Retina (tissue), 1 donor: ENCODE data around the gene DGKK.

Experiments used
- DNase-seq: peaks from one replicate; pipeline ENCODE4 v3.0.0-alpha.2; 2016

The DGKK gene, protein sequence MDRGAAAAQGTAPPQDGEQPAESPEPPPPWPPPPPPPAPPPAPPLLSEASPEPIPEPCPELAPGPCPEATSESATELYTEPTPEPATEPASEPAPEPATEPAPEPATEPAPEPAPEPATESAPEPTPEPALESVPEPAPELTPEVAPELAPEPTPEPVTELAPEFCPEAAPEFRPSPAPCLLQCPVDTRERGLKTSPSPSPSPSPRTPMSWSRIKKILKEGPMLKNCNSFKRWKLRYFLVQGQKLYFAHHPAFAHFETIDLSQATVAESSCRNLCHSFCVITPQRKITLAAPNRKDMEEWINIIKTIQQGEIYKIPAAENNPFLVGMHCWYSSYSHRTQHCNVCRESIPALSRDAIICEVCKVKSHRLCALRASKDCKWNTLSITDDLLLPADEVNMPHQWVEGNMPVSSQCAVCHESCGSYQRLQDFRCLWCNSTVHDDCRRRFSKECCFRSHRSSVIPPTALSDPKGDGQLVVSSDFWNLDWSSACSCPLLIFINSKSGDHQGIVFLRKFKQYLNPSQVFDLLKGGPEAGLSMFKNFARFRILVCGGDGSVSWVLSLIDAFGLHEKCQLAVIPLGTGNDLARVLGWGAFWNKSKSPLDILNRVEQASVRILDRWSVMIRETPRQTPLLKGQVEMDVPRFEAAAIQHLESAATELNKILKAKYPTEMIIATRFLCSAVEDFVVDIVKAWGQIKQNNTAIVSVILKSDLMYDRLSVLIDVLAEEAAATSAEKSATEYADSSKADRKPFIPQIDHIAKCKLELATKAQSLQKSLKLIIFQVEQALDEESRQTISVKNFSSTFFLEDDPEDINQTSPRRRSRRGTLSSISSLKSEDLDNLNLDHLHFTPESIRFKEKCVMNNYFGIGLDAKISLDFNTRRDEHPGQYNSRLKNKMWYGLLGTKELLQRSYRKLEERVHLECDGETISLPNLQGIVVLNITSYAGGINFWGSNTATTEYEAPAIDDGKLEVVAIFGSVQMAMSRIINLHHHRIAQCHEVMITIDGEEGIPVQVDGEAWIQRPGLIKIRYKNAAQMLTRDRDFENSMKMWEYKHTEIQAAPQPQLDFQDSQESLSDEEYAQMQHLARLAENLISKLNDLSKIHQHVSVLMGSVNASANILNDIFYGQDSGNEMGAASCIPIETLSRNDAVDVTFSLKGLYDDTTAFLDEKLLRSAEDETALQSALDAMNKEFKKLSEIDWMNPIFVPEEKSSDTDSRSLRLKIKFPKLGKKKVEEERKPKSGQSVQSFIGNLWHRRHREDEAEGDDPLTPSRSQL

DNA sequence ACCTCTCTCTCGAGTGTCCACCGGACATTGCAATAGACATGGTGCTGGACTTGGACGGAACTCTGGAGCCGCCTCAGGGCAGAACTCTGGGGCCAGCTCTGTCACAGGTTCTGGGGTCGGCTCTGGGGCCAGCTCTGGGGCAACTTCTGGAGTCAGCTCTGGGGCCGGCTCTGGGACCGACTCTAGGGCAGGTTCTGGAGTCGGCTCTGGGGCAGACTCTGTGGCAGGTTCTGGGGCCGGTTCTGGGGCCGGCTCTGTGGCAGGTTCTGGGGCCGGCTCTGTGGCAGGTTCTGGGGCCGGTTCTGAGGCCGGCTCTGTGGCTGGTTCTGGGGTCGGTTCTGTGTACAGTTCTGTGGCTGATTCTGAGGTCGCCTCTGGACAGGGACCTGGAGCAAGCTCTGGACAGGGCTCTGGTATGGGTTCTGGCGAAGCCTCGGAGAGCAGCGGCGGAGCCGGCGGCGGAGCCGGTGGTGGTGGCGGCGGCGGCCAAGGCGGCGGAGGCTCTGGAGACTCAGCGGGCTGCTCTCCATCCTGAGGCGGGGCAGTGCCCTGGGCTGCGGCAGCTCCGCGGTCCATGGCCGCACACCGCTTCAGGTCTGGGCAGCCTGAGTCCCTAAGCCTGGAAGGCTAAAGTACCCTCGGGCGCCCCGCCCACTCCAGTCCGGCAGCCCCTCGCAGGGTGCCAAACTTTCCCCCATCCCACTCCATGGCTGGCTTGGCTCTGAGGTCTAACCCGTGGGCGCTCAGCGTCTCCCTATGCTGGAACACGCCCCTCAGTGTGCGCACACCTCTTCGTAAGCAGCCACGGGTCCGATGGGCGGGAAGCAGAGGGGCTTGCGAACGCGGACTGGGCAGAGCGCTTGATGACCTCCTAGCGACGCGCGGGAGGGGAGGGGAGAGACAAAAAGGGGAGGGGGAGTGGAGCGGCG lies at the start of gene DGKK:
DGKK (minus strand) TSS at position 723 of the 929 bp plus-strand sequence; CDS start at position 576, 147 bp downstream.
- peak; percentile 76 for DNase-seq

DNA sequence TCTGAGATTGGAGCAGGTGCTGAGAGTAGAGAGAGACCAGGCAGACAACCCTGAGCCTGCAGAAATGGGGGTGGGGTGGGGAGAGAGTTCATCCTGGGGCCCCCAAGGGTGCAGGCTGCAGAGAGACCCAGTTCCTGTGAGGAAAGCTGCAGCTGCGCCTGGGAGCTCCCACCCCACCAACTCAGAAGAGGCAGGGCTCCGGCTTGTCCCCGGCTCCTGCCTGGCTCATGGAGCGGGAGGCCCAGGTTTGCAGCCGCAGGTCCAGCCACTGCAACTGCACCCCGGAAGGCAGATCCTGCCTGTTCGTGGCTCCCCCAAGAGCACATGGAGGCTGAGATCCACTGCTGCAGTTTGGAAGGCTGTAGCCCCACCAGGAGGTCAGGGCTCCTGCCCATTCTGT lies 44.2 kb upstream of the DGKK start:
- no peak for DNase-seq

DNA sequence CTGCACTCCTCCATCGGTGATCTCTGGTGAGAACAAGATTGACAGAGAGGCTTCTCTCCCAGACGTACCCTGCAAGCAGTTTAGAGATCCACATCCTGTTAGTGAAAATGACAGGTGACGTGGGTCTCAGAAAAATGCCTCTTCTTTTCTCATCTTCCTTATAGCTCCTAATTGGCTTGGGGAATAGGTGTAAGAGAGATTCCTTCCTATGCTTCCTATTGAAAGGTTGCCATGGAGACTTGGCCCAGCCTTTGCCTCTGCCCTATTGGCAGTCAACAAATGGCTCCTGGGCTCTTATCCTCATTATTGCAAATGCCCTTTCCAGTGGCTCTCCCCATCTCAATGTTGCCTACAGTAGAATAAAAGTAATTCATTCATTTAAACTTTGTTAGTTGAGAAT lies 26.5 kb upstream of the DGKK start:
- DNase-seq = no peak

DNA sequence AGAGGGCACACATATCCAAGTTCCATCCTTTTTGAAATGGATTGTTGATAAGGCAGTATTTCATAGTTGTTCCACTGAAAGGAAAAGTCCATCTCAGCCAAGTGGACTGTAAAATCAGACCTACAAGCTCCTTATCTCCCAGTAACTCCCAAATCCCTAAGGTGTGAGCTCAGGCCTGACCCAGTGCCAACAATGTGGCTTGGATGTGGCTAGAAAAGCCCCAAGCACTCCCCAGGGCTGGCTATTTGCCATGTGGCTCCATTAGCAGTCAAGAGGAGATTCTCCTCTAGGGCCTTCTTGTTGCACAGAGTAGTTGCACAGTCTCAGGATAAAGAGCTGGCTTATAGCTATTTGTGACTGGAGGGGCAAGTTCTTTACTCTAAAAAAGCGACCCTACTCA lies 25.0 kb upstream of the DGKK start:
- DNase-seq = no peak

DNA sequence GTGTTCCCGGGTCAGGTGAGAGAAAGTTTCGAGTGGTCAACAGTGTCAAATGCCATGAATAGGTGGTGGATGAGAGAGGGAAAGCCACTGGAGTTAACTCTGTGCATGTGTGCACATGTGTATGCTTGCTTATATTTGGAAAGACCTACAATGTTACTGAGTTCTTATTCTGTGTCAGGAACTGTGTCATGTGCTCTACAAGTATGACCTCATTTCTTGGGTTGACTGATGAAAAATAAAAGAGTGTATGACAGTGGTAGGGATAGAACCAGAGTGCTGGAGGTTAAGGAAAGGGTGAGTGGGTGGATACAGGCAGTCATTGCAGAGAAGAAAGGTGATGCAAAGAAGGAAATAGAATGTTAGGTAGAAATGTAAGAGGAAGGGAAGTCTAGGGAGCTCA lies 22.1 kb upstream of the DGKK start:
- no peak for DNase-seq

DNA sequence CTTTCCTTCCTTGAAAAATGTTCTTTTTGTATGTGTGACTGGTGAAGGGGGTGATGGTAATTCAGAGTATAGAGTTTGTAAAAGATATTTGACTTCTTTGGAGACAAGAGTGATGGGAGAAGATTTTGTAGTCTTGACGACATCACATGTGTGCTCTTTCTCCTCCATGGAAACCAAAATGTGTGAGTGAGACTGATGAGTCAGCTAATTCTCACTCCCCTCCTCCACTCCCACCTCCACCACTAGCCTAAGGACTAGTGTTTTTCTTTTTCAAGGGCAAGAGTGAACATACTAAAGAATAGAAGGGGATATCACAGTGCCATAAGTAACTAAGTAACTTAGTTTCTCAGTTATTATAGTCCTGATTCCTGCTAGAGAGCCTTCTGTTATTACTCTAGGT lies 14.0 kb upstream of the DGKK start:
- no peak for DNase-seq

DNA sequence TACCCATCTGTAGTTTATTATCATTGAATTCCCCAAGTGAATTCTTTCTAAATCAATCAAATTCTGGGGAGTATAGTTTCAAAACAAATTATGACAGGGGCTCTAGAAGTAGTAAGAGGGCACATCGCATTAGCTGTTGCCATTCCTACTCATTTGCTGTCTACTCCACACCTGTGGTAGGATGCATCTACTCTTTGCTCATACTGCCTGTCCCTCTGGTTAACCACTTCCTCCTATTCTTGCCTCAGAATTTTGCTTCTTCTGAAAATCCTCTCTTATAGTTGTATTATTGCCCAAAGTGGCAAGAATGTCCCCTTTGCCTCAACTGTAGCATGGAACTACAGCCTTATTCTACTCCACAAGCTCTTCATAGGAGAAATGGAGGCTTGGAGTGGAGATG lies 12.7 kb upstream of the DGKK start:
- no peak for DNase-seq

DNA sequence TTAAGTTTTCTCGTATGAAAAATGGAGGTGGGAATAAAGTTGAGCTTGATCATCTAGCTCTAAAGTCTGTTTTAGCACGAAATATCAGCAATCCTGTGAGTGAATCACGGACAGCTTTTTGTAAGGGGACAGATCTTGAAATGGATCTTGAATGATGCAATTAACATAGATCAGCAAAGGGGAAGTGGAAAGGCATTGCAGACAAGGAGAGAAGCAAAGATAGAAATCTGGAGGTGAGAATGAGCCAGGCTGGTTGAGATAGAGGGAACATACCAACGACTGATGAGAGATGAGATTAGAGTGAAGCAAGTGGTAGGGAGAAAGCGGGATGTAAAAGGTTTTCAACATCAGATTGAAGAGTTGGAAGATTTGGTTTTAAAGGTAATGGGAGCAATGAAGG lies 4.6 kb upstream of the DGKK start:
- no peak for DNase-seq

DNA sequence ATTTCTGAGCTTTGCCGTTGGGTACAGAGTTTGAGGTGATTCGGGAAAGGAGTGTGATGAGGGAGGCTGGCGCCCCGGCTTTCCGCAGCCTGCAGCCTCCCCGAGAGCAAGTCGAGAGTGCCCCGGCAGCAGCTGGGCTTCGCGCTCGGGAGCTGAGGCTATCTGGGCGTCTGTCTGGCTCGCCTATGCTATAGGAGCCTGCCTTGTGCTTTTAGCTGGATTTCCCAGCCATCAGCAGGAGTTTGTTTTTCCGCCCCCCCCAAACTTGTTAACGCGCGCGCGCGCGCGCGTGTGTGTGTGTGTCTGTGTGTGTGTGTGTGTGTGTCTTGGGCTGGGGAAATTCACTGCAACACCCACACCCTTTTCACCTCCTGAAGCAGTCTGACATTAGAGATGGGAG lies 765 bp upstream of the DGKK start:
- DNase-seq = peak; percentile 56

DNA sequence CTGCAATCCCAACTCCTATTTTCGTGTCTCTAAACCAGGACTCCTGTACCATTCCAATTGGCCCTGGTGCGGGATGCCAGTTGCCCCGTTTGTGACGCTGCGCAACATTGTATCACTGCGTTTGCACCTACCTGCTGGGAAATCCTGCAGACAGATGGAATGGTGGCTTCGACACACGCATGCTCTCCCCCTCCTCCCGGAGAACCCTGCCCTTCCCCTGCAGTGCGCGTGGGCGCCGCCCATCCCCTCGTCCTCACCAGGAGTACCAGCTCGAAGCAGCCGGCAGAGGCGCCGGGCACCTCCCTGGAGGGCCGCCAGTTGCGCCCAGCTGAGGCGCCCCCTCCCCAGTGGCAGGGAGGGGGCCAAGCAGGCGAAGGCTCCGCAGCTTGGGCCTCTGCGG lies 1.4 kb downstream of the DGKK start:
- peak; percentile 51 for DNase-seq

DNA sequence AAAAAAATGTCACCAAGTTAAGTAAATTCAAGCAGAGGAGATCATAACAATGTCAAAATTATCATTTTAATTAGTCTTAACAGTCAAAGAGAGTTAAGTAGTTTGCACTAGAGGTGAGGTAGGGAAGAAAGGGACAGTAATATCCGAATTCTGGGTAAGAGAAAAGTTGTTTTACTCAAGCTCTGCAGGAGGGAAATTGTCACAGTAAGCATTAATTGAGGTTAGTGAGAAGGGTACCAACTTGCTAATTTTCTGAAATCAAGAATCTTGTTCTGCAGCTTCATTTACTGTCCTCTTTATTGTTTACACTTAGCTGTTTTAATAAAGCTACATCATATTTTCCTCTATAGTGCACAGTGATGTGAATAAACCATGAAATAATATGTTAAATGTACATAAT lies 11.0 kb downstream of the DGKK start:
- no peak for DNase-seq

DNA sequence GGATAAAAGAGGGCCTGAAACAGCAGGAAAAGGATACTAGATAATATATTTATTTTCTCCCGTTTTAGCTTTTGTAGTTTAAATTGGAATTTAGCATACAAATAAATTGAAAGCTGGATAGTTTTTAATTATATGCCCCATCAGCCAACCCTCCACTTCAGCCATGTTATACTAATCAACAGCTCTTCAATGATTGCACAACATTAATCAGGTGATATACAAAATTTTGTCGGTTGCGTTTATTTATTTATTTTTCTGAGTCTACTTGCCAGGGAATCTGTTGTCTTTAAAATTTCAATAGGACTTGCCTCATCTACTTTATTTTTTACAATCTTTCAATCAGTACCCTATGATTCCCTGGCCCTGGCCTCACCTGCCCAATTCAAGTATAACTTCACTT lies 12.1 kb downstream of the DGKK start:
- no peak for DNase-seq

DNA sequence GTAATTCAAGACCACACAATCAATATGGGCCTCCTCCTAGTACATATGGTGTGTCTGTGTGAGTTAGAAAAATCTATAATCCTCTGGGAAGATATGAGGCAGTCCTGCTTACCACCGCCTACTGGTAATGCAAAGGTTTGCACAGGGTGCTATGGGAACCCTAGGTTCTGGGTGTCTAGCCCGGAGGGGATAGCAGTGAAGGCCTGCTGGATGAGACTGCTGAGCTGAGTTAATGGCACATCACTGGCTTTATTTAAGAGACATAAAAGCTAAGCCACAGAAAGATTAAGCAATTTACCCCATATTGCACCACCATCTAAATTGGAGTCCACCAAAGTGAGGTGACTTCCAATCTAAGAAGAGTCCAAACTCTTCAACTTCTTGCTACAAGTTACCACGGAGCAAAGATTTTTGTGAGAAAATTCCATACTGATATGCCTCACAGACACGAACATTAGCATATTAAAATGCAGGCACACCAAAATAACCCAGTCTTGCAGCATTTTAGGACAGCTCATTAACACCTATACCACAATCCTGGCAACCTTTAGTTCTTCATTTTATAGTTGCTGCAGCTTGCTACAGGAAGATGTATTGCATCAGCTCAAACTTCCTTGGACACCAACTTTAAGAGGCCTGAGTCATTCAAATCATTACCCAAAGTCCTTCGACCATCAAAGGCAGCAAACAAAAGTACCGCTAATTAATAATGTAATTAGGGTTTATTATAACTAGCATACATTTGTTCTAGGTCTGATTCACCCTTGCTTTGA lies 13.7 kb downstream of the DGKK start:
- no peak for DNase-seq

DNA sequence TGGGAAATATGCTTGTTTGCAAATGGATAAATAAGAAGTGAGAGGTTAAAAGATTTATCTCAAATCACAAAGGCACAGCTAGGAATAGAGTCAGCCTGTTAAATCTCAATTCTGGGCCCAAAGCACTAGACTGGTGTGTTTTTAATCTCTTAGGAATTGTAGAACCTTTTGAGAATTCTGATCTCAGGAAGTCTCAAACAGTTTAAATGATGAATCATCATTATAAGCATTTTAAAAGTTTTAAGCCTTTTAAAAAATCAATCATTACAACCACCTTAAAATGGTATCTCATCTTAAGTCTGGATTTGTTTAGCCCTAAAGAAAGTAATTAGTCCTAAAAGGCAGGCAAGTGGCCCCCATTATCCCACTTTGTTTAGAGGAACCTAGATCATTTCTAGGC lies 17.8 kb downstream of the DGKK start:
- no peak for DNase-seq

DNA sequence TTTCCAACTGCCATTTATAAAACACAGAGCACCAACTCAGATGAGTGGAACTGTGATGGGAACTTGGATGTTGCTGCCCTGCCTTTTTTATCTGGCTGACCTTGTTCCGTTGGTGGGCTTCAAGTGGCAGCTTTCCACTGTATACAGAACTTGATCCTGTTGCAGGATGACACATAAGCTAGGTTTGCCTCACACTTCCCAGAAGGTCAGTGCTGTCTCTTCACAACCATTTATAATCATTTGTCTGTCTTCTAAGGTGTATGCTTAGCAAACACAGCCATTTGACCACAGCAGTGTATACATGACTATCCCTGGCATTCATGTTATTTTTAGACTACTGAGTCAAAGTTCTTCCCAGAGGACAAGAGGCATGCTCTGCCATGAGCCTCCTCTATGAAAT lies 20.3 kb downstream of the DGKK start:
- DNase-seq = no peak

DNA sequence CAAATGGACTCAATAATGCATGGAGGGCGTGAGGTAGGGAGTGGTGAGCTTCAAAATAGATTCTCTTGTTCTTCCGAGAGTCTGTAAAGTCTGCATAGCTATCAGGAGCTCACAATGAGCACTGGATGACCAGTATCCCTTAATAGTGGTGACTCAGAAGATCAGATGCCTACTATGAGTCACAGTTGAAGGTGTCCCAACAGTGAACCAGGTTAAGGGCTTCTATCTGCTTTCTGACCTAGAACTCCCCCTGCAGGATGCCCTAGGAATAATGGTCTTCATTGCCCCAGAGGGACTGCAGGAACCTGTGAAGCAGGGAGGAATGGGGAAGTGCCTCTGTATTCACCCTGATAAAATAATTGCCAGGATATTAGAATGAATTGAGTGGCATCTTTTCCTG lies 22.1 kb downstream of the DGKK start:
- no peak for DNase-seq

DNA sequence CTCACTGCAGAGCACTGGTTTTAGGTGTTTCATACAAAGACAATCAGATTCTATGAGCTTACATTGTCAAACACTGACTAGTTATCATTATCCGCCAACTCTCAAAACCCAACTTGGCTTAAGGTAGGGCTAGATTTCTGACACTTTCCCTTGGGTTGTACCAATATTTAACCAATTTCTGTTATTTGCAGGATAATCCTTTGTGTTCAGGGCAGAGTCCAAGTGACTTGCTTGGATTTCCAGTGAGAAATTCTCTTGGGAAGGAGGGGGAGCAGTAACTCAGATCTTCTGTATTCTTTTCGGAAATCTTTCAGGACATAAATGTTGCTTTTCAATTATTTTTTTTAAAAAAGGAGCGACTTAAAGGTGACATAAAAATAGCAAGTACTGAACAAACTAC lies 23.1 kb downstream of the DGKK start:
- no peak for DNase-seq

DNA sequence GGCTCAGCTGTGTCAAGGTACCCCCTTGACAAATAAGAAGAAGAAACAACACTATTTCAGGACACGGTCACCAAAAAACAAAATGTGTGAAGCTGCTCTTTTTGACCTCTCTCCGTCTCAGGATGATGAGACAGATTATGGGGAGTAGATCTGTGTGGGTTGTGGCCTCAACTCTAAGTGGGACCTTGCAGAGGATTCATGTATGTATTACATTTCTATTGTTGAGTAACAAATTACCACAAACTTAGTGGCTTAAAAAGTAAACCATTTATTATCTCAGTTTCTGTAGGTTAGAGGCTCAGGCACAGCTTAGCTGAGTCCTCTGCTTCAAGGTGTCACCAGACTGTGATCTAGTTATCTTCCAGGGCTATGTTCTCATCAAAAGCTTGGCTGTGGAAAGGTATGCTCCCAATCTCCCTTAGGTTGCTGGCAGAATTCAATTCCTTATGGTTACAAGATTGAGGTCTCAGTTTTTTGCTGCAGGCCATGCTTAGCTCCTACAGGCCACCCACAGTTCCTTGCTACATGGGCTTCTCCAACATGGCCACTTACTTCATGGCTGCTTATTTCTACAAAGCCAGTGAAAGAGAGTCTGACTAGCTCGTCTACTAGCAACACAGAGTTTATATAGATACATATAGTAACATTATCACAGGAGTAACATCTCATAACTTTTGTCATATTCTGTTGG lies 28.1 kb downstream of the DGKK start:
- DNase-seq = no peak

DNA sequence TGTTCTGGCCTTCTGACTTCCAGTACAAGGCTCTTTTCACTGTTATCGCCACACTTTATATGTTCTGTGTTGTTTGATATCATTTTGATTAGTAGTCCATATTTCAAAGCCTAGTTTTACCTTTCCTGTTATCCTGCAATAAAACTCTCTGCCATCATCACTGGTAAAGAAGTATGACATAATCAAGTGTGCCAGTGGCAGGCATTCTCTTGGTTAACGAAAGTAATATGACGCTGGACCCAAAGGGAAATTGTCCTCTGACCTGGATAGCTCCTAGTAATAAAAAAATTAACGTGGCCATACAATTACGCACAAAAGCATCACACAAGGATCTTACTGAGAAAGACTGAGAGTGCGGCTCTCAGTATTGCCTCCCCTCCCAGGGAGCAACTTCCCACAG lies 33.8 kb downstream of the DGKK start:
- DNase-seq = no peak

DNA sequence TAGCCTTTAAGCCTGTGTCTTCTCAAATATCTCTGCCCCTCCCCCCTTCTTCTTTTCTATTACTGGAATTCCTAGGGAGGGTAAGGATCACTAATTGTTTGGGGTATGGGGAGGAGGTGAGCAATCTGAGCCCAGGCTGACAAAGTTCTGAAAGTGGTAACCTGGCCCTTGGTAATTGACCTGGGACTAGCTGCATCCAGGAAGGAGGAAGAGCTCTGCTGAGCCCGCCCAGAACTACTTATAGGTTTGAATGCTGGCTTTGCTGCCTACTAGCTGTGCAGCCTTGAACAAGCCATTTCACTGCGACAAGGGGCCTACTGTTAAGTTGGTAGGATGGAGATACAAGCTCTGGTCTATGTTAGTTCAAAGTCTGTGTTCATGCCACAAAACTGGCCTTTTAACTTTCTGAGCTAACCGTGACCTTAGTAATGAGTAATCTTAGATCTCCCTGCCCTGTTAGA lies 37.8 kb downstream of the DGKK start:
- no peak for DNase-seq

DNA sequence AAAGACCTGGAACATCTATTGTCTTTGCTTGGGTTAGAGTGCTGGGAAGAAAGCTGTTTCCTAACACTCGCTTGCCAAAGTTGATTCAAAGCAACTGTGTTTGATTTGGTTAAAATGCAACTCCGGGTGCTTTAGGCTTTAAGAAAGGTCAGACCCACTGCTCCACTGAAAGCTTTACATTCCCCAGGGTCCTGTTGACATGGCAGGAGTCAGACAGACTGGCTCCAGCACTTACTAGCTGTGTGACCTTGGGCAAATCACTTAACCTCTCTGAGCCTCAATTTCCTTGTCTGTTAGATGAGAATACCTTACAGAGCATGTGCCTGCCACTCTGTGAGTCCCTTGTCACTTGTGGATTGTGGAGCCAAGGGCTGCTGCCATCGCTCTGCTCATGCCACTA lies 39.0 kb downstream of the DGKK start:
- DNase-seq = no peak
